GDM1 (cell line): ENCODE results near the gene LPP.
A peak's percentile ranks its signal among the peaks of the same experiment; 100 is the strongest.
"Not testable (repeated sequence)": the region's sequence is repeated elsewhere in the genome, so short reads cannot be mapped to it uniquely, and the experiment has no call there.

ENCODE experiments used
- DNase-seq: peaks from one replicate; lab custom pipeline; 2025; lab: John Stamatoyannopoulos, UW

LPP gene

DNA sequence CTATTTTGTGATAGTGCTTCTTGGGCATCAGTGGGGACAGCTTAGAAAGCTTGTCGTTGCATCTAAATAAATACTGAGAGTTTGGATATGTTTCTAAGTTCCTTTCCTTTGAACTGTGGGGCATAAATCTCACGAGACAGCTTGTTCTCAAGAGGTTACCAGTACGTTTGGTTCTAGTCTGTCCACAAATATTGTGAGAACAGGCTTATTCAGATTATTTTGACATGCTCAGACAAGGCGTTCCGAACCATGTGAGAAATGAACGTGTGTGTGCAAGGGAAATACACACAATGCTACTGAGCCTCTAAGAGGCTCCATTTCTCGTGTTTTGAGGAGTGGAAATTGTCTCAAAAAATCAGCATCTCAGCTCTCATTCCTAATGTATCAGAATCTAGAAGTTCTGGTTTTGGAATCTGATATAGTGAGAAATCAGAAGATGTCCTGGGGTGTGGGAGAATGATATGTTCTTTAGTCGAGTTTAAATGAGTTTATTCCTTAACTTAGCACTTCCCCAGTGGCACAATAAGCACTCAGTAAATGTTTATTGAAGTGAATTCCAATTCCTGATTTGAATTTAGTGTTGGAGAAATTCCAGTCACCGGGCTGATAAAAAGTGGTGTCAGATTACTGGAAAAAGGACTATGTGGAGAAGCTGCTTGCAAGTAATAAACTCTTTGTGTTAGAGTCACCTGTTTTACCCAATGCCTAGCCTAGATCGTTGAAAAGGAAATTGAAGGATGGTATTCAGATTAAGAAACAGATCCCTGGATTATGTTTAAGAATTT is 481.5 kb downstream of the LPP start:
- no peak for DNase-seq

DNA sequence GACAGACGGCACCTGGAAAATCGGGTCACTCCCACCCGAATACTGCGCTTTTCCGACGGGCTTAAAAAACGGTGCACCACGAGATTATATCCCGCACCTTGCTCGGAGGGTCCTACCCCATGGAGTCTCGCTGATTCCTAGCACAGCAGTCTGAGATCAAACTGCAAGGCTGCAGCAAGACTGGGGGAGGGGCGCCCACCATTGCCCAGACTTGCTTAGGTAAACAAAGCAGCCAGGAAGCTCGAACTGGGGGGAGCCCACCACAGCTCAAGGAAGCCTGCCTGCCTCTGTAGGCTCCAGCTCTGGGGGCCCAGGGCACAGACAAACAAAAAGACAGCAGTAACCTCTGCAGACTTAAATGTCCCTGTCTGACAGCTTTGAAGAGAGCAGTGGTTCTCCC is 482.3 kb downstream of the LPP start:
- not testable (repeated sequence) for DNase-seq

DNA sequence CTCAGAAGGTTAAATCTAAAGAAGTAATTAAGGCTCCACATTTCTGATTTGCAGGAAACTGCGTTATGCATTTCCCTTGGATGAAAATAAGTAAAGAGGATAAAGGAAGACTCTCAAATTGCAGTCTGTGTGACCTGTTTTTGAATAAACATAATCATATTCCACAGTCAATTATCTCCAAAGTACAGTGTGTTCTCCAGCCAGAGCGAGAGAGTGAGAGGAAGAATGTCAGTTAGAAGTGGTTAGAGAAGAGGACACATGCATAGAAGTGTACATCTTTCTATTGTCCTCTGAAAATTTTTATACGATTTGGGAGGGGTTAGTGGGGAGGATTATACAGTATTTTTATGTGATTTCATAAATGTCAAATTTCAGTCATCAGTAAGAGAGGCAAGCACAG is 487.1 kb downstream of the LPP start:
- DNase-seq = no peak

DNA sequence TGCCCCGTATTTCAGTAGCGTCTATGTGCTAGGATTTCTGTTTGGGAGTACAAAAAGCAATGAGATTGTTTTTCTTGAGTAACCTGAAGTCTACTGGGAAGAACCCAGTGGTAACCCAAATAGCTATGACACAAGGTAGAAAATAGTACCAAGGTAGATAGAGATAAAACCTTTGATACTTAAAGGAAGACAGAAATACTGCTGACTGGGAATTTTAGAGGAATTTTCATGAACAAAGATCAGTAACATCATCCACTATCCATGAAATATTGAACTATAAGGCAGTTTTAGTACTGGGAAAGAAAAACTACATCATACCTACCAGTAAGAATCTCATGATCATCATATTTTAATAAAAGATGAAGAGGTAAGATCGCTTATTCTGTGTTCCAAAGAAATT is 489.8 kb downstream of the LPP start:
- DNase-seq = no peak

DNA sequence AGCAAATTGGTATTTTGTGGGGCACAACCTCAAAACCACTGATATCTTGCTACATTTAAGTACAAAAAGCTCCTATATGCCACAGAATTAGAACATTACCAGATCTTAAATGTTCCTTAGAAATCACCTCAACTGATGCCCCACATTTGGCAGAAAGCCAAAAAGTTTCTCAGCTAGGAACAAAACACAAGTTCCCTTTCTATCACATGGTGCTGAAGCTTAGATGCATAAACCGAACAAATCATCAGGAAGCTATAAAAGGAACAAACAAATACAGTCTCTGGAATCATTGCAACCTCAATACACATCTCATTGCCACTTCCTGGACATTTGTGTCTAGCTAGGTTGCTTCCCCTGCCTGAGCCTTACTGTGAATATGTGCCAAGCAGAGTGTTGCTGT is 492.6 kb downstream of the LPP start:
- DNase-seq = peak; percentile 9

DNA sequence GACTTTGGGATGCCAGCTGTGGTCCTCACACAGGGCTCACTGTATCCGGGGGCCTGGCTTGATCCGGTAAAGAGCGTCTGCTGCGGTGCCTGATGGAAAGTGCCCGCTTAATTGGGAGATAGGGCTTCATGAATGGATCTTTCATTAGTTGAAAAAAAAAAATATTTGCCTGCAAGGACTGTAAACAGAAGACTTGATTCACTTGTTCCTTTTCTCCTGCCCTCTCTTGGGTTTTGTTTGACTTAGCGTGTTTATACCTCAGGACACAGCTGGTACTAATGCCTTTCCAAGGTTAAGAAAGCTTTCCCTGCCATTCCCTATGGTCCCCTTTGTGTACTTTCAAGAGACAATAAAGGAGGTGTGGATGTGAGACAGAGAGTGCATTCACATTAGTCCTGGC is 493.3 kb downstream of the LPP start:
- DNase-seq = no peak

DNA sequence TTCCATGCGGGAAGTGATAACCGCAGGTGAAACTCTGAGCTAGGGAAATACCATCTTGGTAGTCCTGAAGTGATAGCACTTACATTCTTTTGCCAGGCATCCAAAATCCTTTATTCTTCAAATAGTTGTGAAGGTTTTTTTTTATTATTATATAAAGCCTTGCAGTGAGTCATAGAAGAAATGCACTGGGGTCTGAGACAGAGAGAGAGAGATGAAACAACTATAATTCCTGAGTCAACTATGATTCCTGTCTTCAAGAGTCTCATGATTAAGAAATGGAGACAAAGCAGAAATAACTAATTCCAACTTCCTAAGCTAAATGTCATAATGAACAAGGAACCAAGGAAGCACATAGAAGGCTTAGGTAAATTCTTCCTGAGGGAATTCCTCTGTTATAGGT is 495.6 kb downstream of the LPP start:
- no peak for DNase-seq

DNA sequence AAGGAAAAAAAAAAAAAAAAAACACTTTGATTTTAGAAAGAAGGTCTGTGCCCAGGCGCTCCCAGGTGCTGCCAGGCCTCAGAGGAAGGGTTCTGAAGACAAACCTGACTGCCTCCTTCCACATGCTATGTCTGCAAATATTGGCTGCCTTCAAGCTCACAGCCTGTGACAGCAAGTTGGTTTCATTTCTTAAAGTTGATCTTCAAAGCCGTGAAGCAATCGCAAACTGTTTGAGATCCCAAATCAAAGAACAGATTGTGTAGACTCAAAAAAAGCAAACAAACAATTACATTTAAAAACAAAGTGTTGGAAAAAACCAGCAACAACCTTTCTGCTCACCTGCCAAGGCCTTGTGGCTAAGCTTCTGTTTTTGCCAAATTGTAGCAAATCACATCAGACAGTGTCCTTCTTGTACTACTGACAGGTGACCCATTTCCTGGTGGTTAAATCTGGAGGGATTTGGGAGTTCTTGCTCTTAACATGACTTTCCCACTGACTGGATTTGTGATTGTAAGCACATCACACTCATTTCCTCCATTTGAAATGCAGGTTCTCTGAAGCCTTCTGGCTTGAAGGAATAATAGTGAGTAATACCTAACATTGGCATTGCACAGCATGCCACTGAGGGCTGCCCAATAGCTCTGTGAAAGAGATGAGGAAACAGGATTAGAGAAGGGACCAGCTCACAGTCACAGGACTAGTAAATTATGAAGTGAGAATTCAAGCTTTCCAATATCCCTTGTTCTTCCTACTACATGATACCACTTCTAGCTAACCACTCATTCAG is 502.4 kb downstream of the LPP start:
- no peak for DNase-seq

DNA sequence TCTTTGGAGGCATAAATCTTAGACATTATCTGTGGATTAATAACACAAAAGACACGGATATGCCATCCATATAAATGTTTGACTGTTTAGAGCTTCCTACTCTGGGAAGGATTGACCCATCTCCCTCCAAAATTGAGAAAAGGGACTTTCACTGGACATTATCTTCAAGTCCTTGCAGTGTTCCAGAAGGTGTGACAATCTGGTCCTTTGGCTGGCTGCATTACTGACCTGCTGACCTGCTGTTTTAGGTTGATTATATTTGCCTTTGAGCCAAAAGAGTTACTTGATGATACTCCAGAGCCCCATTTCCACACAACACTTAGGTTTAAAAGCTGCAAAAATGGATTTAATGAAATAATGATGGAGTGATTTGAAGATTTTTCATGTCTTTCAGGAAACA is 504.6 kb downstream of the LPP start:
- DNase-seq = no peak

DNA sequence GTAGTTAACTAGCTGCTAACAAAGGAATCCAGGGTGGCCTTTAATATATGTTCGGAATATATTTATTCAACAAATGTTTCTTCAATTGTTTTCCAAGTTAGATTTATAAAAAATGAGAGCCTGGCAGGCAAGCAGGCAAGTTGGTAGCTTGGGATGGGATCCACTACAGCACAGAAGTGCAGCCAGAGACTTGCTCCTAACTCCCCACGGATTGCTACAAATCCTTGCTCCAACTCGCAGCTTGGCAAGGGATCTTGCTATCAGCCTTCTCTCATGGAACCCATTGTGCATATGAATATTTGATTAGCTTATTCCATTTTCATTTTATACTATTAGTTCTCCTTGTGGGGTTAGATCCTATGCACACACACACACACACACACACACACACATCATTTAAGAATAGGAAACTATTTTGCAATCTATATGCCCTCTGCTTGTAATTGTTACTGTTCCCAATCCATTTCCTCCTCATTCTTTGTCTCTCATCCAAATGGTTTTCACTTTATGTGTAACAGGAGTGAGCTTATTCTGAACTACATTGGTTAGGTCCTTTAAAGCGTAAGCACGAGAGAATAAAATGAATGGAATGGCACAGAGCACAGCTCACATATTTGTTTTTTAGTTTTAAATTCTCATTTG is 505.6 kb downstream of the LPP start:
- no peak for DNase-seq

DNA sequence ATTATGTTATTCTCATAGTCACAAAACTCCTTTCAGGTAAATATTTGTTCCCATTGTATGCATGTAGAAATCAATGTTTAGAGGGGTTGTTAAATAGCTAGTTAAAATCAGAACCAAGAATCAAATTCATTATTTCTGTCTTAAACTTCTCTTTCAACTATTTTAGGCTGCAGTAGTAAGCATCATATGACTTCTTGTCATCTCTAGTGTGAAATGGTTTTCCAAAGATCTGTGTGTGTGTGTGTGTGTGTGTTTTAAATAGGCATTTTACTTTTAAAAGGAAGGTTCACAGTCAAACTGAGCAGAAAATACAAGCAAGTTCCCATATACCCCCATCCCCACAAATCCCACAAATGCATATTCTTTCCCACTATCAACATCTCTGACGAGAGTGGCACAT is 506.5 kb downstream of the LPP start:
- no peak for DNase-seq

DNA sequence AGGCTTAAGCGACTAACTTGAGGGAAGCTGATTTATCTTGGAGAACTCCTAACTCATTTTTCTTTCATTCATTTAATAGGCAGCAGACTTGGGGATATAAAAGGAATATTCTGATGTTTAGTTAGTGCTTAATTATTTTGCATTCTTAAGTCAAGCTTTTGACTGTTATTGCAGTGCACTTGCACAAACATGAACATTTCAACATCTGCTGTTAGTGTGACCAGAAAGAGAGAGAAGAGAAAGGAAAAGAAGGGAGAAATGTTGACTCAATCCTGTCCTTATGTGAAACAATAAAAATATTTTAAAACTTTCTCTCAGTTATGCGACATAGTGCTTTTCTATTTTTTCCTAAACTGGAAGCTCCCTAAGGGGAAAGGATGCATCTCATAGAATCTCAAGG is 507.8 kb downstream of the LPP start:
- DNase-seq = no peak

DNA sequence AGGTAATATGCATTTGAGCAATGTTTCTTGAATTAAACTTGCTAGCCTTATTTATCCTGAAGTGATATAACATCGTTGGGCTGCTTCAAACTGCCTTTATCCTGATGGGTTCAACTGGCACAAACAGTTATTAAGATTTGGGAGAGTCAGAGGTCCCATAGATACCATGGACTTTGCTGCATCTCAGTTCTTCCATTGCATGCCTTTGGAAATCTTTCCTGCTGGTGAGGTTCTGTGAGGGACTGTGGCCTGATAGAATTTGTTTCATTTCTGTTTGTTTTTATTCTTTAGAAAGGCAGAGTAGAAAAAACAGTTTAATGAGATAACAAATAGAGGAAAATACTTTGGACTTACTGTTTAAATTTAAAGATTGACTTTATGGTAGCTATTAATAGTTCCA is 508.3 kb downstream of the LPP start:
- no peak for DNase-seq

DNA sequence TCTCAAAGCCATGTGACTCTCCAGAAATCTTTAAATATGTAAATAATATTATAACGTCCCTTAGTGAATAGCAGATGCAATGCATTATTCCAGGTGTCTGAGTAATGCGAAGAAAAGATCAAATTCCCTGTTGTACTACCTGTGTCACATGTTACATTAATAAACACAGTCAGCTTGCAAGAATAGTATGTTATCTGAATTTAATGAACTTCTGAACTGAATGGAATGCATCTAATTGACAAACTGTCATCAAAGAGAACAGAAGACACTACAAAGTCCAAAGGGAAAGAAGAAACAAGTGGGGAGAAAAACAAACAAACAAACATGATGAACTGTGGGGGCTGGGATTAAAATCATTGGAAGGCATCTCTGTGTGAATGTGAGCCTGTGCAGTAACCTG is 508.8 kb downstream of the LPP start:
- DNase-seq = no peak

DNA sequence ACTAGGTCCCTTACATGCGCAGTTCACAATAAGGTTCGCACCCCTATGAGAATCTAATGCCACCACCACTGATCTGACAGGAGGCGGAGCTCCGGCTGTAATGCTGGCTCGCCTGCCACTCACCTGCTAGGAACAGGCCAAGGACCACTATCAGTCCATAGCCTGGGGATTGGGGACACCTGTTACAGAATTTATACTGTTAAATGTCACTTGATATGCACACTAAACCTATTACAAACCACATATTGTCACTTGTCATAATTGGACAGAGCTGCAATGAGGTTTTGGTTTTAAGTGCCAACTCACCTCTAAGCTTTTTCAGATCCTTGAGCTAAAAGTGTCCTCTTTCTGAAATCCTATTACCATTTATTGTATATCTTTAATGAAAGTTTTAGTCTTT is 509.9 kb downstream of the LPP start:
- DNase-seq = no peak

DNA sequence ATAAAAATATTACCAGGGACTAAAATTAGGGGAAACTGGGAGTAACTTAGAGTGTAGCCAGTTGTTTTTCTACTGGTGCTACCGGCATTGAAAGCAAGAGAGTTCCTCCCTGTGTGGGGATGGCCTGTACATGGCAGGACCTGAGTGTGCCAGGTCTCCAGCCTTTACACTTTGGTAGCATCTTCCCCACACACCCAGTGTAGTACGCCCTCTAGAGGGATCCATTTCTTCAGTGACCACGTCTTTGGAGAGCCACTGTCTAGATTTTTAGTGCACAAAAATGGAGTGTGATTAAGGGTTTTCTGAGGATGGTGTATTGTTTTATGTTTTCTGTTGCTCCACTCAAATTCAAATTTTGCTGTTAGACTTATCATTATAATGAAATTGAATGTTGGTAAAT is 510.8 kb downstream of the LPP start:
- no peak for DNase-seq

DNA sequence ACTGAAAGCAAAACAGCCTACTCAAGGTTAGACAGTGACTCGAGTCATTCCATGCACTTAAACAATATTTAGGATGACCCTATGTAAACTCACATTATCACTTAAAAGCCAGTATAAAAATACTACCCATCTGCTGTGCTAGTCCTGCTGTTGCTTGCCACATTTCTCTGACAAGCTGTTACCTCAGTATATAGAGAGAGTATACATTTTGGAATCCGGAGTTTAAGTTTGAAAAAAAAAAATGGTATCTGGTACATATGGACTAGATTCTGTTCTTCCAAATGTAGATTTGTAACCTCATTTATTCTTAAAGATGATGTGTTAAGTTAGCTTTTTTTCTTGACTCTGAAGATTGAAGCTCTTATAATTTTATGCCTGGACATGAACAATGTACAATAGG is 514.0 kb downstream of the LPP start:
- DNase-seq = no peak

DNA sequence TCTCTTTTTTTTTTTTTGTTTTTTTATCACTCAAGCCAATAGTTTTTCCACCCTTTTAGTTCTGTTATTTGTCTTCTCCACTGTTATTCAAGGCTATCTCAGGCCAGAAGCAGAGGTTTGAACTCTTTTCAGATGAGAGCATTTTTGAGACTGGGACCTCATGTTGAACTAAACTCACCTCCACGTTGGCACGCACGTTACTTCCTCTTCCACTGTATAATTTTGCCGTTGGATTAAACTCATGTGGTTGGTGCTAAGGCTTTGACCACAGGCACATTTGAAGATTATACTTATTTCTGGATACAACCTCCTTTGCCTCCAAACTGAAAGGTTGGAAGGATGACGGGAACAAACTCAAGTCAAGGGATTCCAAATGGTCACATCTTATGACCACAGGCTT is 516.5 kb downstream of the LPP start:
- DNase-seq = no peak

DNA sequence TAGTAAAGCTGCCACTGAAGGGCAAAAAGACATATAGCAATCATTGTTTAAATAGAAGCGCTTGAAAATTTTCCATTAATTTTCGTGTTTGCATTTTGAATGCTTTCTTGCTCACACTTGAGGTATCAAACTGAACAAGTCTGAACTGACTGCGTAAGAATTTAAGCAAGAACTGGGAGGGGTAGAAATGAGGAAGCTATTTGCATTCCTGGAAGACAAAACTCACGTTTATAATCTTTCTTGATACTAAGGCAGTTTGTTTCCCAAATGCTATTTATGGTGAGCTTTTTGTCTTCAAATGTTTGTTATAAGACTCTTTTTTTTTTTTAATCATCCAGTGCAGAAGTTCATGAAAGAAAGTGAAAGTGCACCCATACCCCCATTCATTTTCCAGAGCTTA is 518.0 kb downstream of the LPP start:
- no peak for DNase-seq

DNA sequence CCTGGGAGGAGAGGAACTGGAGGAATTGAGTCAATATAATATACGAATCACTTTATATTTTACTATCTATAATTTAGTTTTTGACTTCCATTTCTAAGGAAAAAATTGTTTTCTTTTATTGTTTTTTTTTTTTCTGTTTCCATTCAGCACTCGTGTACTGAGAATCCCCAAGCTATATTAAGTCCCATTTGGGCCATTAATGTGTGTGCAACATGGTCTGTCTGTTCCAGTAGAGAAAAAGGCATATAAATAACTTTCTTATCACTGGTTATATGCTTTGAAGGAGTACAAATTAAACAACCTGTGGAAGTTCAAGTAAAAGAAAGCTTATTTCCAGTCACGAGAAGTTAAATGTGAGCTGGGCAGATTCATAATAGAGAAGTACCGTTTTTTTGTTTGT is 518.9 kb downstream of the LPP start:
- DNase-seq = no peak

DNA sequence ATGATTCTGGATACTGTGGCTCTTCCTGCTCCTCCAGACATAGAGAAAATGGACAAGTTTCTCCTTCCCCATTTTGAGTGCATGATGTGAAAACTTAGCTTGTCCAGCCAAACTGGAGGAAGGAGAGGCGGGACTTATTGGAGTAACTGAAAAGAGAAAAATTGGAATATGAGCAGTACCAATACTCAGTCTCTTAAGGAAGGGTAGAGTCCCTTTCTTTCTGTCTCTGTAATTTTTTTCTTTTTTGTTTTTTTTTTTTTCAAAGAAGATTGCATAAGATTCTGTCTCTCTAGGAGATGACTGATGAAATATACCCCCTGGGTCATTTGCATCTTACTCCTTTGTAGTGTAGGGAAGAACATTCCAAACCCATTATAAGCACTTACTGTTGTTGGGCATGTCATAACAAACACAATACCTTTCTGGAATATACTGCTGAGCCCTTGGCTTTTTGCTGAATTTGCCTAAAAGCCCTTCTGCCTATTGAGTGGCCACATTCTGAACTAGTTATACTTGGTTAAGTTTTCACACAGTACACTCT is 519.8 kb downstream of the LPP start:
- DNase-seq = no peak

DNA sequence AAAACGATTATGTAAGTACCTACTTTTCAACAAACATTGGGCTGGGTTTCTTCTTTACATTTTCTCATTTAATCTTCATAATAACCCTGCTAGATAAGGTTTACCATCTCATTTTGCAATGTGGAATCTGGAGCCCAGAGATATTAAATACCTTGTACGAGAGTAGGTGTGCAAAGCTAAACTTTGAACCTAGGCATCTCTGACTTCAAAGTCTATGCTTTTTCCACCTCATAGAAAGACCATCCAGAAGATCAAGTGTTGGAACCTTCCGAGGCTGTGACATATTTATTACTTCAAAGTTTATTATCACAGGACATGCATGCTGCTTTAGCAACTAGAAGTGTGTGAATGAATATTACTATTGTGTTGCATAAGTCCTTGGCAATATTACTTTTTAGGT is 520.6 kb downstream of the LPP start:
- DNase-seq = no peak

DNA sequence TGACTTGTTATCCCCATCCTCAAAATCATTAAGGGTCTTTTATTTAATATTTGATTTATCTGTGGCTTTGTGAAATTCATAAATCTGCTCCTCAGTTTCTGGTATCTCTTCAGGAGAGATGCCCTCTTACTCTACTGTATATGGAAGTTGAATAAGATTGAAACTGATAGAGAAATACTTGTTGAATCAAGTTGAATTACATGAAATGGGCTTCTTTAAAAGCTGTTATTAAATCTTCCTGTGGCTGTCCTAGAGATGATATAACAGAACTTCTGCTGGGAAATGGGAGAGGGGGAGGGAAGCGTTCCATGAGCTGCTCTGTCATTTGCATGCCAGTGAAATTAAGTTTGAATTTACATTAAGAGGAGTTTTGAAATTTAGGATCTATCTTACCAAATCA is 523.4 kb downstream of the LPP start:
- DNase-seq = no peak
